ENCODE data around the gene PRKAG2. TPM values are rescaled to one million over a fixed set of nuclear protein-coding genes. Genes with fewer than 3 reads are reported as not detected.

Gene PRKAG2
- total RNA-seq, 2 experiments from 2014 or later = 23.5 to 25.6 TPM

DNA sequence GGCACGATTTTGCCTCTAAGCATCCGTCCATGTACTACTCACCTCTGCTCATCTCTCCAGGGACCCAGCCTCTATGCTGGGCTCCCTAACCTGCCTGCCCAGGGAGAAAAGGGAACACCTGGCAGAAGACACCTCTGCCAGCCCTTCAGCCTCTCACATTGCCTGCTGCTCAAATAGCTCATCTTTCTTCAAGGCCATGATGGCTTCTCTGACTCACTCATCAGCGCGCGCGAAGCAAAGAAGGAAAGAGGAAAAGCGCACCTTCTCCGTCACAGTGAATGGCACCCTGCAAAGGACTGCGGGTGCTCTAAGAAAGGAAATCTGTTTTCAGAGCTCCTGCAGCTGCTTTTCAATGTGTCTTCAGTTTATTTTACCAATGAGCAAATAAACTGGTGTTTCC, 174.0 kb downstream of the PRKAG2 start:
- Mint-ChIP-seq H3K36me3 (peaks cover 1% of the 10 kb centered on the region), H3K9me3 (no peaks in the 10 kb centered on the region), H3K27ac (no peak overlapping the region), H3K4me1 (ENCODE audit: low read depth) (peaks cover 2% of the 10 kb centered on the region), H3K27me3 (no peaks in the 10 kb centered on the region), H3K4me3 (no peak overlapping the region)
- ChIA-PET POLR2A (no interaction called here), CTCF (no interaction called here)
- intact Hi-C loops (cut with micrococcal nuclease) = no loop called here
- DNase-seq = no peak

DNA sequence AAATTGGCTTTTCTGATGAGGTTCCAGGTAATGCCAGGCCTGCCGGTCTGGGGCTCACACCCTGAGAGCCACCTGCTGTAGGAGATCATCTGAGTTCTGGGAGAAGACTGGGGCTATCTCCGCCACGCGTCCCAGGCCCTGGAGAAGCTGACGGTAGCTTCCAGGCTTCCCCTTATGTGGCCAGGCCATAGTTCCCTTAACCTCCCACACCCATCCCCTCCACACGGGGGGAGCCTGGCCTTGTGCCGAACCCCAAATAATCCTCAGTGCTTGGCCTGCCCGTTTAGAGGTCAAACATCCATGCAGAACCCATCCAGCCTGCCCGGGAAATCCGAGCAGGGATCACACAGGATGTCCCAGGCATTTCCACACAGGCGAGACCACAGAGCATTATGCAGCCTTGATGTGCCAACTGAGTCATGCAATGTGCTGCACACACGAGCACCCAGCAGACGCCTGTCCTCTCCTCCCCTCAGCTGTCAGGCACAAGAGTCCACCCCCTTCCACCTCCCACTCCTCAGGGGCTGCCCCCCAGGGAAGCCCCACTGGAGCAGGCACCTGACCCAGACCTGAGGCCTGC, 176.2 kb downstream of the PRKAG2 start:
- H3K27ac Mint-ChIP-seq = no peak overlapping the region
- CTCF ChIA-PET = no interaction called here

DNA sequence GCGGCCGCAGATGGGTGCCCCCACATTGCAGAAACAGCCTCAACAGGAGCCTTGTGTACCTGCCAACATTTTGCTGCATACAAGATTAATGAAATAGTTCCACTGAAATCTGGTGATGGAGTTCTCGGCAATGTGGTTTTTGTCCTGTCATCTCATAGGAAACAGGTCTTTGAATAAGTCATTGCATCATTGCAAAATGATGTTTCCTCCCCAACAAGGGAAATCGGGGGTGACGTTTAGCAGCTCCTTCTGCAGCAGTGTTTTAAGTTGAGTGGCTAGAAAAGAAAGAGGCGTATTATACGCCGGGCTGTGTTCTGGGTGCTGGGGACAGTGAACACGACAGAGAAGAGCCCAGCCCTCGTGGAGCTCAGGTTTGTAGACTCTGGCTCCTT, 177.0 kb downstream of the PRKAG2 start:
- Mint-ChIP-seq H3K27me3 (no peaks in the 10 kb centered on the region), H3K4me1 (ENCODE audit: low read depth) (no peaks in the 10 kb centered on the region), H3K4me3 (no peak overlapping the region), H3K9me3 (no peaks in the 10 kb centered on the region), H3K27ac (no peak overlapping the region), H3K36me3 (peaks cover 1% of the 10 kb centered on the region)
- ChIA-PET POLR2A (no interaction called here), CTCF (no interaction called here)
- intact Hi-C loops (cut with micrococcal nuclease) = no loop called here
- DNase-seq = no peak

More for the DNA sequence above, 176.2 kb downstream of the PRKAG2 start:
- DNase-seq = no peak
- Mint-ChIP-seq H3K9me3 (no peaks in the 10 kb centered on the region), H3K36me3 (peaks cover 1% of the 10 kb centered on the region), H3K27me3 (no peaks in the 10 kb centered on the region), H3K4me1 (ENCODE audit: low read depth) (peaks cover 1% of the 10 kb centered on the region), H3K4me3 (no peak overlapping the region)
- intact Hi-C loops (cut with micrococcal nuclease) = no loop called here
- POLR2A ChIA-PET = no interaction called here

DNA sequence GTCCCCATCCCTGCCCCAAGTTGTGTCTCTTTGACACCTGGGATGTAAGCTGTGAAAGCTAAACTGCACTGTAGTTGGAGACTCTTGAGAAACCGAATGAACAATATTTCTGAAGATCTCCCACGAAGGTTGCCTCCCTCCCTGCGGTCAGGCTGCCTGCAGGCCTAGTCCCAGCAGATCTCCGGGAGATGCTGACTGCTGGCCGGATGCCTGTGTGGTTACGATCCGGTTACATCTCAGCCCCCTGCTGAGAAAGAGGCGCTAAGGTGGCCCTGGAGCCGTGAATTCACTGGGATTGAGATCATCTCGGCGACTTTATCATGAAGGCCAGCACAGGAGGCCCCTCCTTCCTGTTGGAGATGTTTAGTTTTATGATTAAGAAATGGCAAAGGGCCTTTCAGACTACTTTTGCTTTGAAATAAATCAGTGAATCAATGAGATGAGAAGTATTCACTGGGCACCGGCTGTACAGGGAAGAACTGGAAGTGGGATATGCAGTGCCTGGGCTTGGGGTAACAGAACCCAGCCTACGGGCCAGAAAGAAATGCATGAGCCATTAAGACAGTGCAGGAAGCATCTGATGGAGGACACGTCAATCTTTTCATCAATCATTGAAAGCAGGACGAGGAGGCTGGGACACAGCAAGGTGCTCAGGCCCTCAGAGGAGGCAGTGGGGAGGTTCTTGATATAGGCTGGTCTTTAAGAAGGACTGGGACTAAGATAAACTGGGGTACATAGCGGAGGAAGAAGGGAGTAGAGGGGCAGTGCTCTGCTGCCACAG, 177.6 kb downstream of the PRKAG2 start:
- Mint-ChIP-seq H3K27ac (no peak overlapping the region), H3K9me3 (no peaks in the 10 kb centered on the region), H3K27me3 (no peaks in the 10 kb centered on the region), H3K4me1 (ENCODE audit: low read depth) (no peaks in the 10 kb centered on the region), H3K36me3 (peaks cover 1% of the 10 kb centered on the region), H3K4me3 (no peak overlapping the region)
- ChIA-PET POLR2A (no interaction called here), CTCF (no interaction called here)
- intact Hi-C loops (cut with micrococcal nuclease) = no loop called here
- DNase-seq = no peak

DNA sequence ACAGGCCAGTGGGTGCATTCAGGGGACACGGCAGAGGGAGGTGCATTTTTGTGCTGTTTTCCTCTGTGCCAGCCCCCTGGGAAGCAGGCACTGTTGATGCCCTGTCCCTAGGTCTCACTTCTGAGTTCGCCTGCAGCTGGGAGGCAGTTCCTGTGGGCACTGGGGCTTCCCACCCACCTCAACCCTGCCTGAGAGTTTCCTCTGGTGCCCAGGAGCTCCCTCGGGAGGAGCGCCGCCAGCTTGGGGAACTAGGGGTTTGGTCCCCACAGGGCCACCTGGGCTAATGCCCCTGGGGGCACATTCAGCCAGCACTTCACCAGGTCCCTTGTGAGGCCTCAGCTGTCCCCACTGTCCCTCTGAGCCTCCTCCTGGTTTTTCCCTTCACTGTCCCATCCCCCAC, 179.0 kb downstream of the PRKAG2 start:
- no peak overlapping the region for H3K27ac Mint-ChIP-seq
- H3K4me3 Mint-ChIP-seq = no peak overlapping the region

DNA sequence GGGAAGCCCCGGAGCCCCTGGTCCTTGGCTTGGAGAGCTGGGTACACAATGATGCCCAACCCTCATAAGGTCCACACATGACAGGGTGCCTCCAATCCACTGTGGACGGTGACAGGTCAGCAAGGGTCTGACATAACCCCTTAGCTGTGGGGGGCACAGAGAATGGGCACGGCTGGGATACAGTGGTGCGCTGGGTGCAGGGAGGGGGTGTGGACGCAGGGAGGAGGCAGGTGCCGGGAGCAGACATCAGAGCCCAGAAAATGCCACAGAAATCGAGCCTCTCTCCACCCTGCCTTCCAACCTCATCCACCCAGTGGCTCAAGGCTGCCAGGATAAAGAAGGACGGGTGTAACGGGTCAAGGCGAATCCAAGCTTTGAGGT, 179.4 kb downstream of the PRKAG2 start:
- H3K36me3 Mint-ChIP-seq = peaks cover 1% of the 10 kb centered on the region
- POLR2A ChIA-PET = interaction anchor here (0.6 kb wide), 1 partner anchor 22 kb away, joined by 3 read pairs; no protein-coding TSS in a partner anchor
- no peaks in the 10 kb centered on the region for H3K27me3 Mint-ChIP-seq
- no peak overlapping the region for H3K4me3 Mint-ChIP-seq
- H3K4me1 Mint-ChIP-seq (ENCODE audit: low read depth) = no peaks in the 10 kb centered on the region
- CTCF ChIA-PET = no interaction called here
- H3K9me3 Mint-ChIP-seq = no peaks in the 10 kb centered on the region
- H3K27ac Mint-ChIP-seq = no peak overlapping the region
- no peak for DNase-seq
- intact Hi-C loops (cut with micrococcal nuclease) = no loop called here

More for the DNA sequence above, 179.0 kb downstream of the PRKAG2 start:
- Mint-ChIP-seq H3K36me3 (peaks cover 1% of the 10 kb centered on the region), H3K27me3 (no peaks in the 10 kb centered on the region), H3K9me3 (no peaks in the 10 kb centered on the region), H3K4me1 (ENCODE audit: low read depth) (no peaks in the 10 kb centered on the region)
- ChIA-PET CTCF (no interaction called here), POLR2A (interaction anchor here (0.6 kb wide), 1 partner anchor 23 kb away, joined by 3 read pairs; no protein-coding TSS in a partner anchor)
- DNase-seq = no peak
- intact Hi-C loops (cut with micrococcal nuclease) = no loop called here

DNA sequence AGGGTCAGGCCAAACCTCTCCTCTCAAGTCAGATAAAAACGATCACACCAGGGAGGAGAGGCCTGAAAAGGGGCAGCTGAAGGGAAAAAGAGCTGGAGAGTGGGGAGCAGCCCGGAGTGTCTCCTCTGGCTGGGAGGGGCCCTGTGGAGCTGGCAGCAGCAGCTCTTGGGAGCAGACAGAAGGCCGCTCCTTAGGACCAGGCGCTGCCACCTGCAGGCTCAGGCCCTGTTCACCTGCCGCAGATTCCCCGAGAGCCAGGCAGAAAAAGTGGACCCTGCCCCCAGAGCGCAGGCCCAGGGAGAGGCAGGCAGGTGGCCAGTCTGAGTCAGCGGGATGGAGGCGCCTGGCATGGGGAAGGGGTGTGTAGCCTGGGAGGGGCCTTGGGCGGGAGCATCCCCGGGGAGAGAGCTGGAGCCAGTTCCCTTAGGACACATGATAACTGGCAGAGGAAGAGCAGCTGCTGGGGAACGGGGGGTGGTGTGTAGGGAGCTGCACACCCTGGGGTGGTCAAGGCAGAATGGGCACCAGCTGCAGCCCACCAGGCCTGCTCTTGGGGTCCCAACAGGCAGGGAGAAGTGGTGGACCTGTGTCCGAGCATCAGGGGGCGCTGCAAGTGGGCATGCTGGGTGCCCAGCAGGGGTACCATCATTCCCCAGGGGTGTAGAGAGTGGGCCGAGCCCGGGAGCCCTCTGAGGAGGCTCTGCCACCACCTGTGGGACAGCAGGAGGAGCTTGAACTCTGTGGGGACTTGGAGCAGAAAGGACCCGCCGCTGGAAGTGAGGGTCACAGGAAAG, 180.0 kb downstream of the PRKAG2 start:
- Mint-ChIP-seq H3K27ac (no peak overlapping the region), H3K9me3 (no peaks in the 10 kb centered on the region), H3K4me3 (no peak overlapping the region), H3K36me3 (no peaks in the 10 kb centered on the region), H3K4me1 (ENCODE audit: low read depth) (no peaks in the 10 kb centered on the region), H3K27me3 (no peaks in the 10 kb centered on the region)
- POLR2A ChIA-PET = no interaction called here
- intact Hi-C loops (cut with micrococcal nuclease) = no loop called here
- CTCF ChIA-PET = no interaction called here
- DNase-seq = no peak

DNA sequence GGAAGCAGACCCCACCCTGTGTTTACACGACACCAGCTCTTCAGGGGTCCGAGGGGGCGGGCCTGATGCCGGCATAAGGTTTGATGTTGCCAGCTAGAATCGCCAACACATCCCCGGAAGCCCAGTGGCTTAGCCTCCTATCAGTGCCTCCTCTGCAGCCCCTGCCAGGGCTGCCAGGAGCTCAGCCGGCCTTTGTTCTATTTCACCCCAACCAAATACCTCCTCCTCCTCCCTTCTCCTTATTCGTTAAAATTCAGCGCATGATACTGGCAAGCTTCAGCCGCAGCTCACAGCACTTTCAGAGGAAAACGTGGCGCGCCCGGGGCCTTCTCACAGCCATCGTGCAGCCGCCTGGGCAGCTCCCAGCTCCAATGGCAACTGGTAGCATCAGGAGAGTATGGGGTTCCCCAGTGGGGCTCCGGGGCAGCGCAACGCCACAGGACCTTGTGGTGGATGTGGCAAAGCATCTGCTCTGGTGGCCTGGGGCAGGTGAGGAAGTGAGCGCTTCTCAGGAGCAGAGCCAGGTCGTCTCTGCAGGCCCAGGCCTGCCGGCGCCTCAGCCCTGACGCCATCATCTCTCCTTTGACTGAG, 180.9 kb downstream of the PRKAG2 start:
- Mint-ChIP-seq H3K9me3 (no peaks in the 10 kb centered on the region), H3K27ac (no peak overlapping the region), H3K27me3 (no peaks in the 10 kb centered on the region), H3K4me1 (ENCODE audit: low read depth) (no peaks in the 10 kb centered on the region), H3K36me3 (no peaks in the 10 kb centered on the region), H3K4me3 (no peak overlapping the region)
- POLR2A ChIA-PET = no interaction called here
- intact Hi-C loops (cut with micrococcal nuclease) = no loop called here
- no peak for DNase-seq
- CTCF ChIA-PET = no interaction called here

DNA sequence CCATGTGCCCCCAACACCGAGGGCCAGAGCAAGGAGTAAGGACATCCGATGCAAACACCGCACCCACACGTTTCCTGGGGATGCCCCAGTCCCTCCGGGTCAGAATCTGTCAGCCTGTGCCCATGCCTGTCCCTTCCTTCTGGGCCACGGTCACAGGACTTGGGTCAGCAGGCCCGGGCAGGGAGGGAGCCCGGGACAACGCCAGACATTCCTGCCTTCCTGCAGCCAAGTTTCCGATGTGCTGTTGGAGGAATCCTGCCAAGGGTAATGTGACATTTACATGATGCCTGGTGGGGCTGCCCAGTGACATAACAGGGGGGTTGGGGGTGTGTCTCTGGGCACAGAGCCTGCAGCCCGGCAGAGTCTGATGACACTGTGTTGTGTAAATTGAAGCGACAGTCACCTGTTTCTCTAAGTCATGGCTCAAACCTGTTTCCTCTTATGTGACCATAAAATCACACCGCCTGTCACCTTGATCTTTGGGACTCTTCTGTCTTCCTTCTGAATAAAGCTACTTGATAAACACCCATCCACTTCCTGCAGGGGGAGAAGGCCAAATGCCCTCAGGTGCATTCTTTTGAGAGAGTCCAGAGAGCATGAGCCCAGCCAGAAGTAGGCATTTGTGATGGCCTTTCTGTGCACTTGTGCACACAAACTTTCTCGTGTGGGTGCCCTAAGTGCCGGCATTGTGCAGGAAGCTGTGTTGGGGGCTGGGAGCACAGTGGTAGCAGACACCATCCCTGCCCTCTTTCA, 181.9 kb downstream of the PRKAG2 start:
- H3K27me3 Mint-ChIP-seq = no peaks in the 10 kb centered on the region
- no peaks in the 10 kb centered on the region for H3K36me3 Mint-ChIP-seq
- intact Hi-C loops (cut with micrococcal nuclease) = no loop called here
- ChIA-PET POLR2A (no interaction called here), CTCF (no interaction called here)
- no peaks in the 10 kb centered on the region for H3K9me3 Mint-ChIP-seq
- H3K27ac Mint-ChIP-seq = no peak overlapping the region
- H3K4me1 Mint-ChIP-seq (ENCODE audit: low read depth) = no peaks in the 10 kb centered on the region
- H3K4me3 Mint-ChIP-seq = no peak overlapping the region
- no peak for DNase-seq

DNA sequence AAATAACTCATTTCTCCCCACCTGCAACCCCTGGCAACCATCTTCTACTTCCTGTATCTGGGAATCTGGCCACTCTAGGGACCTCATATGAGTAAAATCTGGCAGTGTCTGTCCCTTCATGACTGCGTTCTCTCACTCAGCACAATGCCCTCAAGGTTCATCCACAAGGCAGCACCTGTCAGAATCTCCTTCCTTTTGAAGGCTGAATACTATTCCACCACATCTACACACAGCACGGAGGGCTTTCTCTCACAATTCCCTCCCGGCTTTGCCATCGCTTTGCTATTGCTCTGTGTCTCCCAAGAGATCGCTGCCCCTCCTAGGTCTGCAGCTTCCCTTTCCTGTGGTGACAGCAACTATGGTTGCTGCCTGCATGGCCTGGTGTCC, 182.5 kb downstream of the PRKAG2 start:
- intact Hi-C loops (cut with micrococcal nuclease) = no loop called here
- DNase-seq = no peak
- H3K9me3 Mint-ChIP-seq = no peaks in the 10 kb centered on the region
- ChIA-PET CTCF (no interaction called here), POLR2A (no interaction called here)
- no peak overlapping the region for H3K27ac Mint-ChIP-seq
- no peak overlapping the region for H3K4me3 Mint-ChIP-seq
- H3K27me3 Mint-ChIP-seq = no peaks in the 10 kb centered on the region
- no peaks in the 10 kb centered on the region for H3K36me3 Mint-ChIP-seq
- no peaks in the 10 kb centered on the region for H3K4me1 Mint-ChIP-seq (ENCODE audit: low read depth)

DNA sequence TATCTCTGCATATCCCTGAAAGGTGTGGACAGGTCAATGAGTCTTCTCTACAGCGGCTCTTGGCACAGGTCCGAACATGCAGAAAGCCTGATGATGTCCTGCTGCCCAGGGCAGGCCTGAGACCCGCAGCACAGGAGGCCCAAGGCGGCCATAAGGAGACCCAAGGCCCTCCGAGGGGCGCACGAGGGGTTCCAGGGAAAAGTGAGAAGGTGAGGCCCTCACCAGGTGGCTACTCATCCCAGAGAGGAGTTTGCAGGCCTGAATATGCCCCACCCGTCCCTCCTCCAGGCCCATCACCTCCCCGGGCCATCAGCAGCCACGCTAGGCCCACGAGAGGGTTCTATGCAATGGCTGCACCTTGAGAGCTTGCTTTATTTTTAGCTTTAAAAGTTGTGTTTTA, 183.8 kb downstream of the PRKAG2 start:
- DNase-seq = no peak
- ChIA-PET POLR2A (no interaction called here), CTCF (no interaction called here)
- H3K27ac Mint-ChIP-seq = no peak overlapping the region
- no peaks in the 10 kb centered on the region for H3K9me3 Mint-ChIP-seq
- intact Hi-C loops (cut with micrococcal nuclease) = no loop called here
- no peaks in the 10 kb centered on the region for H3K36me3 Mint-ChIP-seq
- H3K4me3 Mint-ChIP-seq = no peak overlapping the region
- H3K27me3 Mint-ChIP-seq = no peaks in the 10 kb centered on the region
- H3K4me1 Mint-ChIP-seq (ENCODE audit: low read depth) = no peaks in the 10 kb centered on the region

DNA sequence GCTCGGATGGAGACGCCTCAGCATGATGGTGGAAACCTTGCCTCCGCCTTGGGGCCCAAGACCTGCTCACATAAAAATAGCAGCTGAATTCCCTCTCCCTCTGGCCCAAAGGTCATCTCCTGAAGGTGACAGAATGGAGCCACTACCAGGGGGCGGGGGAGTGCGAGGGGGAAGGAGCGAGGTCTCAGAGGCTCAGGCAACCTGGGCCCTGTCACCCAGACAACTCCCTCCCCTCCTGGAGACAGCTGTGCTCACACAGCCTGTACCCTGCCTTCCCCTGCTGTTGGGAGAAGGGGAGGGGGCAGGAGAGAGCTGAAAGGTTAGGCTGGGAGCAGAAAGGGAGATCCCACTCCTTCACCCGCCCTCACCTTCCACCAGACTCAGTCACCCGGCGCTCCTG, 184.2 kb downstream of the PRKAG2 start:
- CTCF ChIA-PET = no interaction called here
- Mint-ChIP-seq H3K4me1 (ENCODE audit: low read depth) (no peaks in the 10 kb centered on the region), H3K4me3 (no peak overlapping the region), H3K27ac (no peak overlapping the region), H3K36me3 (no peaks in the 10 kb centered on the region), H3K9me3 (no peaks in the 10 kb centered on the region), H3K27me3 (no peaks in the 10 kb centered on the region)
- DNase-seq = no peak
- POLR2A ChIA-PET = no interaction called here
- intact Hi-C loops (cut with micrococcal nuclease) = no loop called here

Measured in activated CD4-positive, alpha-beta memory T cell treated with anti-CD3 and anti-CD28 coated beads for 36 hours (primary cell).